Measurements from ENCODE around the gene TBC1D22A.
"Not testable (repeated sequence)": the region's sequence is repeated elsewhere in the genome, so short reads cannot be mapped to it uniquely, and the experiment has no call there.

TBC1D22A gene, protein sequence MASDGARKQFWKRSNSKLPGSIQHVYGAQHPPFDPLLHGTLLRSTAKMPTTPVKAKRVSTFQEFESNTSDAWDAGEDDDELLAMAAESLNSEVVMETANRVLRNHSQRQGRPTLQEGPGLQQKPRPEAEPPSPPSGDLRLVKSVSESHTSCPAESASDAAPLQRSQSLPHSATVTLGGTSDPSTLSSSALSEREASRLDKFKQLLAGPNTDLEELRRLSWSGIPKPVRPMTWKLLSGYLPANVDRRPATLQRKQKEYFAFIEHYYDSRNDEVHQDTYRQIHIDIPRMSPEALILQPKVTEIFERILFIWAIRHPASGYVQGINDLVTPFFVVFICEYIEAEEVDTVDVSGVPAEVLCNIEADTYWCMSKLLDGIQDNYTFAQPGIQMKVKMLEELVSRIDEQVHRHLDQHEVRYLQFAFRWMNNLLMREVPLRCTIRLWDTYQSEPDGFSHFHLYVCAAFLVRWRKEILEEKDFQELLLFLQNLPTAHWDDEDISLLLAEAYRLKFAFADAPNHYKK

DNA sequence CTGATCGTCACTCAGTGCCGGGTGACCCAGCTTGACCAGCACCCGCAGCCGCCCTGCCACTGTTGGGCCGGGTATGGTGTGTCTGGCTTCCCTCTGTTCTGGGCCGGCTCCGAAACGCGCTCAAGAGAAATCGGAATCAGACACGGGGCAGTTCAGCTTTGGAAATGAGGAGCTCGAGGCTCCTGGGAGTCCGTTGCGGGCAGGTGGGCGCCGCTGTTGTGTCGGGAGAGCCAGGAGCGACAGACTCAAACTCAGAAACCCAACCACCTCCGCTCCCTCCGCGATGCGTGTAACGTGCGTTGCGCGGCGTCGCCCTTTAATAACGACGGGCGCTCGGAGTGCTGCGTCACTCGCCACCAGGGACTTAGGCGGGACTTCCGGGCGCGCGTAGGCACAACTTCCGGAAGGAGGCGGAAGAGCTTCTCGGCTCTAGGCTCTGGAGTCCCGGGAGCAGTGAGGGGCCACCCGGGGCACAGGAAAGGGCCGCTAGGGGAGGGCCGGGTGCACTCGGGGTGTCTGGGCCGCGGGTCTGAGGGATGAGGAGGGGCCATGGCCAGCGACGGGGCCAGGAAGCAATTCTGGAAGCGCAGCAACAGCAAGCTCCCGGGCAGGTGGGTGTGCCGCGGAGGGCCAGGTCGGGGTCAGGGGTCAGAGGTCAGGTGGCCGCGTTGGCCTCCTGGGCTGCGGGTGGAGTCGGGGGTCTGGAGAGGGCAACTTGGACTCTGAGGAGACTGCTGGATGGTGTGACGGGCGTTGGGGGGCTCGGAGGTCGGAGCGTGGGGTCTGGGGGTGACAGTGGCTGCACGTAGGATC lies at the start of gene TBC1D22A:
TBC1D22A (plus strand) TSS at position 413 of the 813 bp plus-strand sequence; CDS start at position 550, 137 bp downstream.
- peak; percentile 97 for DNase-seq (ENCODE audit: low read depth, low spot score)

DNA sequence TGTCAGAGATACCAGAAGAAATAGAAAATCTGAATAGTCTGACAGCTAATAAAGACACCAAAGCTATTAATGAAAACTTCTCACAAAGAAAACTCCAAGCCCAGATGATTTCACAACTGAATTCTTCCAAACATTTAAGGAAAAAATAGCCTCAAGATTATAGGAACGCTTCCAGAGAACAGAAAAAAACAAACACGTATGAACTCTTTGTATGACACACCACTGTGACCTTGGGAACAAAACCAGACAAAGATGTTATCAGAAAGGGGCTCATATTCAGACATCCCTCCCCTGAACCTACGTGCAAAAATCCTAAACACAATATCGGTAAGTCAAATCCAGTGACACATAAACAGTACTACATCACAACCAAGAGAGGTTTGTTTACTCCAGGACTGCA lies 47.9 kb upstream of the TBC1D22A start:
- no peak for DNase-seq (ENCODE audit: low read depth, low spot score)

DNA sequence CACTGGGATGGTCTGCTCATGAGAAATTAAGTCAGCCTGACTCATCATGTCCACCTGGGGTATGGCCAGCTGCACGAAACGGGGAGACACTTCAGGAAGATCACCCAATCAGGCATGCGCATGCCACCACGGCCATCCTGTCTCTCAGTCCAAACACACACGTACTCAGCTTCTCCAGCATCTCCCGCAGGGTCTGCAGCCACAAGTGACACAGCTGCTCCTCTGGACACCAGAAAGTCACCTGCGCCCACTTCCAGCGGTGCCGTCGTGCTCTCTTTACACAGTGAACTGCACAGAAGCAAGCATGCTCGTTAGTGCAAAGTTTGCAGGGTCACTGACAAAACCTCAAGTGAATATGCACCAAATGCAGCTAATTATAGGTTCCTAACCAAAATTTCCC lies 42.5 kb upstream of the TBC1D22A start:
- no peak for DNase-seq (ENCODE audit: low read depth, low spot score)

DNA sequence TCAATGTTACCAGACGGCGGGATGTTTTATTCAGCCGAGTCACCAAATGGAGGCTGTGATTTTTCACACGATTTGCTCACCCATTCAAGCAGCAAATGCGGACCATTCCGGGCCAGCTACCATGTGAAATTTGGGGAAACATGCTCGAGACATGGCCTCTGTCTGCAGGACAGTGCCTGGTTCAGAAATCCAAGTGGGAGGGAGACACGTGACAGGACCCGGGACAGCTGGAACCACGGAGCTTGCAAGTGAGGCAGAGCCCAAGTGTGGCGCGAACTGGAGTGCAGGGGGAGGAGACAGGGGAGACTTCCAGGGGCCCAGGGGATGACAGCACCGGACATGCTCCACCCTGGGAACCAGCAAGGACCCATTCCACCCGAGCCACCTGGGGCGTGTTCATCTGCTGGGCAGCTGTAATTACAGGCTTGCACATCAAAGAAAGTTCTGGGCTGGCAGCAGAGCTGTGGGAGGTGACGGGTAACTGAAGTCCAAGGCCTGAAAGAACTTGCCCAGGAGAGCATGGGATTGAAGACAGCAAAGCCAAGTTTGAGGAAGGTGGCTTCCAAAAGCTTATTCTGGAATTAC lies 40.9 kb upstream of the TBC1D22A start:
- DNase-seq (ENCODE audit: low read depth, low spot score), result no peak

DNA sequence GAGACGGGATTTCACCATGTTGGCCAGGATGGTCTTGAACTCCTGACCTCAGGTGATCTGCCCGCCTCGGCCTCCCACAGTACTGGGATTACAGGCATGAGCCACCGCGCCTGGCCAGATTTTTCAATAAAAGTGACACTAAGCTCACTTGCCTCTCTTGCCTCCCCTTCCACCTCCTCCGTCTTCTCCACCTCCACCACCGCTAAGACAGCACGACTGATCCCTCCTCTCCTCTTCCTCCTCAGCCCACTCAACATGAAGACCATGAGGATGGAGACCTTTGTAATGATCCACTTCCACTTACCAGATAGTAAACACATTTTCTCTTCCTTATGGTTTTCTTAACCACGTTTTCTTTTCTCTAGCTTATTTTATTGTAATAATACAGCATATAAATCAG lies 38.6 kb upstream of the TBC1D22A start:
- DNase-seq (ENCODE audit: low read depth, low spot score), result no peak

DNA sequence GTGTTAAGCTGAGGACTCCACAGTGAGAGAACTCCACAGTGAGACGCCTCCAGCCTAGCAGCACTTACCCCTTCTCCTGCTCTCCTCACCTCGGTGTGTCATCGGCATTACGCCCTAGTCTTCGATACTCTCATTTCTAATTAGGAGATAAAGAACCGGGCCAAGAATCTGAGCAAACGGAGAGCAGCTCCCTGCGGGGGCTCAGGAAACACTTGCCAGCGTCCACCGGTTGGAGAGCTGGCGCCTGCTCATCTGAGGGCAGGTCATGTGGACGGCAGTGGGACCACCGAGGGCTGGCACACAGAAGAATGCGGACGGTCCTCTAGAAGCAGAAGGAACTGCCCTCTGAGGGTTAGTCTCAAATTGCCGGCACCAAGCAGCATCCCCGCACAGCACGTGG lies 37.4 kb upstream of the TBC1D22A start:
- no peak for DNase-seq (ENCODE audit: low read depth, low spot score)

DNA sequence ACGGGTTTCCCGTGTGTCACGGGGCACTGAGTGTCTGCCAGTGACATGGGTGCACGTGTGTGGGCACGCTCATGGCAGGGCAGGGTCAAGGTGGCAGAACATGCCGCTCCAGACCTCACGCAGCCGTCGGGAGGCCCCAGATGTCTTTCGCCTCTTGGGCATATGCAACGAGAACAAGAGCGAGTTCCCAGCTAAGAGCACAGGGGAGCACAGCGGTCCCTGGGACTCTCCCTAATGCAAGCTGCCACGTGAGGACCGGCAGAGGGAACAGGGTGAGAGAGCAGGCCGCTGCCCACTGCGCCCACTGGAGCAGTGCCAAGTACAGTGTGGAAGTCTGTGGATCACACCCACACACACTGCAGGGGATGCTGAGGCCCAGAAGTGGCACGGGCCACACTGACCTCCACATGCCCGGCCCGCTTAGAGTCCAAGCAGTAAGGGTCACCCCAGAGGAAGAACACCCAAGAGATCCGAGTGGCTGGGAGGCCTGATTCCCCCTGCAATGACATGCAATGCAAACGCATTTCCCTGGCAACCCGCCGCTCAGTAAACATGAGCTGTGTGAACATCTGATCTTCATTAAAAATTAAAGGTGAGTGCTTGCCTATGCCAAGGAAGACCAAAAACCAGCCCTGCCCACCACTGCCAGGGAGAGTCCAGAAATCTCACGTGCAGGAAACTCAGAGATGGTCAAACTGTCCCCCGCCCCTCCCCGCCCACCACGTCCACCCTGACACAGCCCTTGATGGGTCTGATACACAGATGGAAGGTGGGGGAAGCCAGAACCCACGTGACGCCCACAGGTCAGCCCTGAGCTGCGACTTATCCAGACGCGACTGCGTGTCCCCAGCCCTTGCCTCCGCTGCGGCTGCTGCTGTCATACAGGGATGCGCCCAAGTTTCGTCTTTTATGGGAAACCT lies 36.1 kb upstream of the TBC1D22A start:
- DNase-seq (ENCODE audit: low read depth, low spot score), result no peak

DNA sequence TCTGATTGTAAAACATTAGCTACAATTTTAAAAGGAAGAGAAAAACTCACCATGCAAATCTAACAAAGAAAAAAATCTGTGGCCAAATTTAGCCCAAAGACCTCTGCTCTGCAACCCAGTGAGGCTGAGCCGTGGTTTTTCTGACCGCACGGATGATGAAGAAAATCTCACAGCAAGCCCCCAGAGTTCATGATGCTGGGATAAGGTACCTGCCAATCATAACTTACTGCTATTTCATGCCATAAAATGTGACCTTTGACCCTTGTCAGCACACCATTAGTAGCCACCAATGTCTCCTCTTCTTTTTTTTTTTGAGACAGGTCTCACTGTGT lies 35.5 kb upstream of the TBC1D22A start:
- DNase-seq (ENCODE audit: low read depth, low spot score), result no peak

DNA sequence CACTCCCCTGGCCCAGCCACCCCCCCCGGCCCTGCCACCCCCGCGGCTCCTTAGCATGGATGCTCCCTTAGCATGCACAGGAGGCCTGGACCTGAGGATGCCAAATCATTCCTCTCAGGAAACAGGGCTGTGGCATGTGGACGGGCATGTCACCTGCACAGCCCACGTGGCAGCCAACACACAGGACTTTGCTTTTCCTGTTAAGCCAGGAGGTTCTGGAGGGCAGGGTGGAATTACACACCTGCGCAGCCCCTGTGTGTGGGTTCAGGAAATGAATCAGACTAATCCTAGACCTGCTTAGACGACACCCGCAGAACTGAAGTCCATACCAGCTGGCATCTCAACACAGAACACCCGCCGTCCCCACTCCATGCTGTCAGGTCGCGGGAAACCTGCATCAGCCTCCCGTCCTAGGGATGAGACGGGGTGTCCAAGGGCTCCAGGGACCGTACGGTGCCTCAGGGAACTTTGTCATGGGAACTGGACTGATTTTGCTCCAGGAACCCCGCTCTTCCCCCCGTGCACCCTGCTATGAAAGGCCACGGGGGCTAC lies 34.6 kb upstream of the TBC1D22A start:
- DNase-seq (ENCODE audit: low read depth, low spot score), result no peak

DNA sequence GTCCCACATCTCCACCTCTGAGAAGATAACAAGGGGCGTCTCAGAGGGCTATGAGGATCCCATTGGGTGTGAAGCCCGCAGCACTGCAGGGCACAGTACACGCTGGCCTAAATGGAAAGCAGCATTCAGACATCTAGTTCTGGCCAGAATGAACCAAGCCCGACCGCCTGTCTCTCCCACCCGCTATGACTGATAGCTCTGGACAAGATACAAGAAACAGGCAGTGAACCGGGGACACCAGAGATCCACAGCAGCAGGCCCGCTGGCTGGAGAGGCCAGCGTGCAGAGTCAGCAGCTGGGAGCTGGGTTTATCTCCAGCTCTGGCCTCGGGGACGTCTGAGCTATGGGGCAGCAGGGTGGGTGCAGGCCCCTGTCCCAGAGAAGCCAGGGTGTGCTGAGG lies 34.0 kb upstream of the TBC1D22A start:
- no peak for DNase-seq (ENCODE audit: low read depth, low spot score)

DNA sequence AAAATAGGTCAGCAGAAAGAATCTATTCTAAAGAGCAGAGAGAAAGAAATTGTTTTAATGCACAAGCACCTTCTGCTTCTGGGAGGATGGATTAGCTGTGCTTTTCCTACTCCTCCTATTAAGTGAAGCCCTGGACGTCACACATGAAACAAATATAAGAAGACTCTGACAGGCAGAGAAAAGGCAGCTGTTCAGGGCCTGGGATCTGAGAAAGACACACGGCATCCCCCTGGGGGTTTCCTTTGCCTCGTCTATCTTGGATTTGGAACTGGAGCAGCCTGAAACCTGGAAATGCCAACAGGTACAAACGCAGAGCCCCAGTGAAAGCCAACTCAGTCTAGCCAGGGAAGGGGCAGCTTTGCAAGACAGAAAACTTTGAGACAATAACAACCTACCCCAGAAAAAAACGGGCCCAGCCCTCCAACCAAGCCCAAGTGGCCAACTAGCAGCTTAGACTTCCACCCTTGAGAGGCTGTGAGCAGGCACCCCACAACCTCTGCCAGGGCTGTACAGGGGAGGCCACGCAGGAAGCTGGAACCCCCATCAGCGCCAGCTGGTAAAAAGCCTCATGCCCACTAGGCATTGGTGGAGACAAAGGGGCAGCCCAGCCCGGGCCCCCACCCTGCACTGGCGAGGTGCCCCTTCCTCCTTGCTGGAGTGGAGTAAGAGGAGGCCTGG lies 31.7 kb upstream of the TBC1D22A start:
- no peak for DNase-seq (ENCODE audit: low read depth, low spot score)

DNA sequence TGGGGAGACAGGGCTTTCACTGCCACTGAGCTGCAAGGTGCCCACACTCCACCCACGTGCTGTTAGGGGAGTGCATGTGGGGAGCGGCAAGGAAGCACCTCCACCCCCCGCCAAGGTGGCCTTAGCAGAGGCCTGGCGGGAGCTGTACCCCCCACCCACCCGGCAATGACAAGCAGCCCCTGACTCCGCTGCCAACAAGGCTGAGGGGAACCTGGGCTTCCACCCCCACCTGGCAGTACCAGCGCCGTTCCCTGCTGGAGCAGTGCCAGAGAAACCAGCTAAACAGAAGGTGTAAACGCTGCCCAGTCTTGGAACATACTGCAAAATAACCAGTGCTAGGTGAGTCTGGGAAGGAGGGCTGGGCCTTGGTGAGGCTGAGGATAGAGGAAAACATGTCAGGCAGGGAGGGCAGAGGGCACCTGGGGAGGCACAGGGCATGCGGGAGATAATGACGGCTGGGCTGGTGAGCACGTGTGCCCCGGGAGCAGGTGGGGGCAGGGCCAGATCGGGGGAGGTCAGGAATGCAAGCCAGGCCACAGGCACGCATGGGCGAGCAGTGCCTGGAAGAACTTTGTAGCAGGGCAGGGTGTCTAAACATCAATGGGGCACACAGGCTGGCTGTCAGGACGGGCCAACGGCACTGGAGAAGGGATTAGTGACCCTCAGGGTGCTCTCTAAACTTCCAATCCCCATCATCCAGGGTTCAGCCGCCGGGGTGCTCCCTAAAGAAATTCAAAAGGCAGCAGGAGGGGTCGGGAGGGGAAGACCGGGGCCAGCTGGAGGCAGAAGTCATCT lies 31.0 kb upstream of the TBC1D22A start:
- DNase-seq (ENCODE audit: low read depth, low spot score), result peak; percentile 80

DNA sequence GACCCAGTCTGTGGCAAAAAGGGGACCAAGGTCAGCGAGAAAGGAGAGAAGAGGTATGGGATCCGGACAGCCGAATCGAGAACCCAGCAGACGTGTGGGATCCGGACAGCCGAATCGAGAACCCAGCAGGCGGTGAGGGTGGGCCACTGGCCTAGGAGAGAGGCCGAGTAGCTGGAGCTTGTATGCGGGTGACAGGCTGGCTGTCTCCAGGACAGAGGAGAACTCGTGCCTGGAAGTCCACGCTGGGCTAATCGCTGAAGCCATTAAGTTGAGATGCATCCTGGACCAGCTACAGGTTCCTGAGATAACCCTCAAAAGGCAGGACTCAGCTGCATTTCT lies 30.4 kb upstream of the TBC1D22A start:
- DNase-seq (ENCODE audit: low read depth, low spot score), result no peak

DNA sequence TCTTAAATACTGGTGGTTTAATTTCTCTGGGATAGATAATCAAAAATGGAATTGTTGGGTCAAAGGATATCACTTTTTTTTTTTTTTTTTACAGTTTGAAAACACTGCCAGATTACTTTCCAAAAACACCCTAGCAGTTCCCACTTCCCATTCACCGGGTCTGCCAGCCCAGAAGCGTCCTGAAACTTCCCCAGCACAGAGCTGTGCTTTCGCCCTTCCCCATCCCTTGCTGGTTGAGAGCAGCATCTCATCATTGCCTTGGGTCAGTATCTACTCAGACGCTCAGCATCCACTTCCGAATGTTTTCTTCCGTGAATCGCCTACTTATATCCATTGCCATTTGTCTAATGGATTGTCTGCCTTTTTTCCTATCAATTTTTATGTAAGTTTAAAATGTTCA lies 29.9 kb upstream of the TBC1D22A start:
- DNase-seq (ENCODE audit: low read depth, low spot score), result no peak

DNA sequence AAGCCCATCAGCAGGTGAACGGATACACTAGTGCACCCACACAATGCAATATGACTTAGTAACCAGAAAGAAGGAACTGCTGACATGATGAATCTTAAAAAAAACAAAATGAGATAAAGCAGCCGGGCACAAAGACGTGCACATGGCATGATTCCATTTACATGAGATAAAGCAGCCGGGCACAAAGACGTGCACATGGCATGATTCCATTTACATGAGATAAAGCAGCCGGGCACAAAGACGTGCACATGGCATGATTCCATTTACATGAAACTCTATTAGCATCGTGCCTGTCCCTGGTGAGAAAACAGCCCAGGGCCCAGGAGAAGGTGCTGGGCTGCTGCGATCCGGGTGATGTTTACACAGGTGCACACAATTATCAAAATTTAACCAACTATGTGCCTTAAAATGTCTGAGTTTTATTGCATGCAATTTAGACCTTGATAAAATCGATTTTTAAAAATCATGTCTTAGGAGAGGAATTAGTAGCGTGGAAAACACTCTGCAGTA lies 28.2 kb upstream of the TBC1D22A start:
- not testable (repeated sequence) for DNase-seq (ENCODE audit: low read depth, low spot score)

DNA sequence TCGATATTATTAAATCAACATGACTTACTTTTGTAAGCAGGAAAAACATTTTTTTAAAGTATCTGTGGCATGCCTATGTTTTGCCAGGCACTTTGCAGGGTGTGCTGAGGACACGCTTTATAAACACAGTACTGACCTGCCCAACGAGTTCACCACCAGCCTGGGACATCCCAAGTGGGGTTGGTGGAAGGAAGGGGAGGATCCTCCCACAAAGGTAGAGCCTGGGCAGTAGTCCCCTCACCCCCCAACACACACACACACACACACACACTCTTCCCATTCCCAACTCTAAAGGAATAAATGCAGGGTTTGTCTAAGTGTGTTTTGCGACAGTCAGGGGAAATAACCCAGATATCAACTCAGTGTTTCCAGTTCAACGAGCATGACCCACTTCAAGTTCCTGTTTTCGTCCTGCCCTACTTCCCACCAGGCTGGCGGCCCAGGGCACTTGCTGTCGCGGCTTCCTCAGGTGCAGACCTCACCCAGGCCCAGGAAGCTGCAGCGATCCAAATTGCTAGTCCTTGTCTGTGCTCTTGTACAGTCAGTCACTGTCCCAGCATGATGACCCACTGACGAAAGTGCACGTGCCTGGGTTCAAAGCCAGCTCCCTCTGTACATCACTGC lies 27.5 kb upstream of the TBC1D22A start:
- no peak for DNase-seq (ENCODE audit: low read depth, low spot score)

DNA sequence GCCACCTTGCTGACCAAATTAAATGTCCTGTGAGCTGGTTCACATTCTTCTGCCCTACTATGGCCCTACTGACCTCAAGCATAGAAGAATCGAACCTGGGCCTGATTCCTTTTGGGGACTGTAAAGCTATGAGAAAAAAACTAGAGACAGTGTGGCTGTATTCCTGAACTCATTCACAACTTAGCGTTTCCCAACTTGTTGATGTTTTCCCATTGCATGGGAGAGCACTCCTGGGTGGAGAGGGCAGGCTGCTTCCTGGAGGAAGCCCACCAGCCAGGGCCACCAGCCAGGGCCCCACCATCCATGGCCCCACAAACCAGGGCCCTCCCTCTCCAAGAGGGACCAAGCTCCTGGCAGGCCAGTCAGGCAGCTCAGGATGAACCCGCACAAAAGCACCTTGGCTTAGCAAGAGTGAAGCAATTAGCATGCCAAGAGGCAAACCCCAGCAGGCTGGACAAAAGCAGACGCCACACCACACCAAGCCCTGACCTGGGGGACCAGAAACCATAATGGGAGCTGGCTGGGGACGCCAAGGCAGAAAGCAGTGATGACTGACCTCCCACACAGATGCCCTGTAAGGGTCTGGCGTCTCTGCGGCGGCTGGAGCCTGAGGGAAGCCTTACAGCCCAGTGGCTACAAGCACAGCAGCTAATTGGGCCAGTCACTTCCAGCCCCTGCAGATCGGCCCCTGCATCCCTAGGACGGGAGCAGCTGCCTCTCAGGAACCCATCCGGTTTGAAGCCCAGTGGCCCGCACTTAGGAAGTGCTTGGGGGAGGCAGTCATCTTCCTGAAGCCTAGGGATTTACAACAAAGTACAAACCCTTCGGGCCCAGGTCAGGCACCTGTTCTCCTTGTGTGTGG lies 26.5 kb upstream of the TBC1D22A start:
- peak; percentile 44 for DNase-seq (ENCODE audit: low read depth, low spot score)

DNA sequence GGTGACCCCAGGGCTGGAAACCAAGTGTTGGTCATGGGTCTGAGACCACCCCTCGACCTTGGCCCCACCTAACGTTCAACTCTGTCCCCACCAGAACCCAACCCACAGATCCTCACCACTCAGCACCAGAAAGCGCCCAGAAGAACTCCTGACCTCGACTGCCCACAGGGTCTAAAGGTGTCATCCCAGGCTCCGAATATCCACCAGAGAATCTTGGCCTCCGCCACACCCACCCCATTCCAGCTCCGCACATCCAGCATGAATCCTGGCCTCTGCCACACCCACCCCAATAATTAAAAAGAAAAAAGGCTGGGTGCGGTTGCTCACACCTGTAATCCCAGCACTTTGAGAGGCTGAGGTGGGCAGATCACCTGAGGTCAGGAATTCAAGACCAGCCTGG lies 25.7 kb upstream of the TBC1D22A start:
- DNase-seq (ENCODE audit: low read depth, low spot score), result no peak

All from astrocyte of the hippocampus (primary cell).